Gastroesophageal sphincter (tissue), 4 donors: ENCODE results near the gene OGFOD3. TPM values are rescaled to one million over a fixed set of nuclear protein-coding genes. Genes with fewer than 3 reads are reported as not detected.
"Not testable (repeated sequence)": the region's sequence is repeated elsewhere in the genome, so short reads cannot be mapped to it uniquely, and the experiment has no call there.

Experiments used
- ATAC-seq: fragments of 150-250 bp; one replicate; pipeline ENCODE4 v1.9.1; 2016; ENCODE audit warnings: mild to moderate bottlenecking, moderate library complexity
- H3K27ac ChIP-seq, 4 donors: fragments of 200-600 bp; sonication (generic) in 3 of 4; 1 replicate in 3 of 4; 2 replicates in 1 of 4; pipeline ENCODE4 v1.5.1; 2016 to 2019
- H3K27me3 ChIP-seq: fragments of 200-600 bp; sonication (generic); one replicate; pipeline ENCODE4 v1.5.1; 2019
- H3K36me3 ChIP-seq, 2 donors: fragments of 200-600 bp; sonication (generic); one replicate each; pipeline ENCODE4 v1.5.1; 2019; ENCODE audit warnings: control low read depth in 1 of 2
- H3K4me1 ChIP-seq, 3 donors: fragments of 200-600 bp; sonication (generic); 1 replicate in 2 of 3; 2 replicates in 1 of 3; pipeline ENCODE4 v1.5.1; 2016 to 2019; ENCODE audit warnings: control low read depth in 2 of 3
- H3K4me3 ChIP-seq, 2 donors: fragments of 200-600 bp; sonication (generic); one replicate each; pipeline ENCODE4 v1.5.1; 2019; ENCODE audit warnings: mild to moderate bottlenecking in 1 of 2, moderate library complexity in 1 of 2
- H3K9me3 ChIP-seq, 3 donors: fragments of 200-600 bp; sonication (generic); one replicate each; pipeline ENCODE4 v1.5.1; 2017 to 2019; ENCODE audit warnings: control low read depth in 2 of 3
- CTCF ChIP-seq, 4 experiments: fragments of 200-600 bp in 2 of 4; fragments of 450-650 bp in 2 of 4; sonication (generic) in 1 of 4; IDR thresholded peaks; one replicate each; pipeline ENCODE4 v1.5.1; 2017 to 2019; ENCODE audit warnings: antibody characterized with exemption in 4 of 4, mild to moderate bottlenecking in 2 of 4, moderate library complexity in 2 of 4
- EP300 ChIP-seq: sonication (generic); formaldehyde crosslinking; IDR thresholded peaks from one replicate; pipeline ENCODE4 v1.6.1; 2017; ENCODE audit warnings: antibody characterized with exemption, mild to moderate bottlenecking
- POLR2A ChIP-seq, 2 donors: fragments of 450-650 bp; IDR thresholded peaks; one replicate each; pipeline ENCODE4 v1.6.1; 2017; ENCODE audit warnings: antibody characterized with exemption in 2 of 2, mild to moderate bottlenecking in 2 of 2, moderate library complexity in 1 of 2
- POLR2AphosphoS5 ChIP-seq: sonication (generic); formaldehyde crosslinking; IDR thresholded peaks from one replicate; pipeline ENCODE4 v1.6.1; 2017; ENCODE audit warnings: antibody characterized with exemption
- WGBS, 2 donors: methylation state at CpG; one replicate each; pipeline ENCODE4 v1.1.5; 2018; ENCODE audit warnings: low coverage in 1 of 2; 5-methylcytosine and 5-hydroxymethylcytosine counted together
- total RNA-seq, 4 donors: library from RNA; depleted of rRNA; stranded (reverse); fragments of >200 nt; gene quantifications; one replicate each; pipeline ENCODE4 v1.1.0, GENCODE V29; 2016

Gene OGFOD3
- total RNA-seq, 4 donors from 2014 or later = 26.4 to 39.5 (median 28.8) TPM

GRCh38 chr17:82373731-82374625, 44.4 kb downstream of the OGFOD3 start:
- H3K27me3 ChIP-seq = peaks cover 96% of the 10 kb centered on the region
- no peak for ATAC-seq
- H3K27ac ChIP-seq = no peak overlapping the region
- 20 to 60% methylated on average over 1 to 3 of the region's 37 CpGs for WGBS, 2 donors
- H3K9me3 ChIP-seq = no peaks in the 10 kb centered on the region
- TF ChIP-seq POLR2AphosphoS5 (no peak), POLR2A (IDR thresholded peaks at IDR 0.05) (no peak), EP300 (no peak), CTCF (IDR thresholded peaks at IDR 0.05) (no peak)
- H3K36me3 ChIP-seq = no peaks in the 10 kb centered on the region
- peaks cover 0 to 25% (median 9%) of the 10 kb centered on the region in 3 donors for H3K4me1 ChIP-seq
- no peak overlapping the region for H3K4me3 ChIP-seq

GRCh38 chr17:82373072-82373452, 45.3 kb downstream of the OGFOD3 start:
- not testable (repeated sequence) for ATAC-seq, H3K27ac ChIP-seq, H3K36me3 ChIP-seq, H3K9me3 ChIP-seq, H3K4me3 ChIP-seq
- Histone ChIP-seq H3K27me3 (peaks cover 96% of the 10 kb centered on the region), H3K4me1 (peaks cover 0 to 25% (median 9%) of the 10 kb centered on the region in 3 donors)
- WGBS, 2 donors = 88 to 100% methylated on average over 1 to 5 of the region's 10 CpGs

- H3K4me3 ChIP-seq = no peak overlapping the region
- TF ChIP-seq POLR2A (IDR thresholded peaks at IDR 0.05) (no peak), POLR2AphosphoS5 (no peak), CTCF (IDR thresholded peaks at IDR 0.05) (no peak), EP300 (no peak)
- peaks cover 0 to 25% (median 9%) of the 10 kb centered on the region in 3 donors for H3K4me1 ChIP-seq
- no peak overlapping the region for H3K27ac ChIP-seq
- WGBS, 2 donors = 41 to 63% methylated on average over 8 to 12 of the region's 41 CpGs
- ATAC-seq = no peak
- H3K36me3 ChIP-seq = no peaks in the 10 kb centered on the region
- H3K27me3 ChIP-seq = peaks cover 95% of the 10 kb centered on the region
- no peaks in the 10 kb centered on the region for H3K9me3 ChIP-seq
Measured at GRCh38 chr17:82372249-82373071, 45.9 kb downstream of the OGFOD3 start.

- Histone ChIP-seq H3K4me1 (peaks cover 0 to 25% (median 9%) of the 10 kb centered on the region in 3 donors), H3K36me3 (no peaks in the 10 kb centered on the region), H3K4me3 (peak within 1 kb of the TSS in 1 of 2 donors; percentile 38), H3K27ac (no peak within 1 kb of the TSS), H3K9me3 (no peaks in the 10 kb centered on the region), H3K27me3 (peaks cover 90% of the 10 kb centered on the region)
- no CpG with 5 or more reads among the region's 109 CpGs for WGBS, 2 donors
- TF ChIP-seq POLR2AphosphoS5 (no peak), EP300 (no peak), CTCF (IDR thresholded peaks at IDR 0.05) (no peak), POLR2A (IDR thresholded peaks at IDR 0.05) (no peak)
- ATAC-seq = no peak
Measured at GRCh38 chr17:82371333-82372248, 46.8 kb downstream of the OGFOD3 start, which contains the start of gene UTS2R. Gene UTS2R (plus strand): TSS chr17:82371765. CDS start chr17:82374325, 2,560 bp downstream.
